ENCODE results near the gene MBOAT2. TPM values are rescaled to one million over a fixed set of nuclear protein-coding genes. Genes with fewer than 3 reads are reported as not detected.

MBOAT2 gene
- total and polyA plus RNA-seq, 2 of the 13 experiments (the other 11 are each of a cell fraction or from before 2014, with no cell fraction given) = 0.11 to 0.36 TPM

GRCh38 chr2:8840475-8841091, 162.9 kb downstream of the MBOAT2 start (continued):
- TF ChIP-seq ATF5 (CRISPR knock-in tag; IDR thresholded peaks at IDR 0.05; ENCODE audit: low read depth) (no peak), PBX3 (CRISPR knock-in tag; IDR thresholded peaks at IDR 0.05; ENCODE audit: borderline replicate concordance) (no peak), ZBTB10 (CRISPR knock-in tag; IDR thresholded peaks at IDR 0.05; ENCODE audit: borderline replicate concordance) (no peak), HDAC1 (CRISPR knock-in tag; IDR thresholded peaks at IDR 0.05) (peak; percentile 92), ZNF678 (CRISPR knock-in tag; IDR thresholded peaks at IDR 0.05) (no peak), PTBP1 (IDR thresholded peaks at IDR 0.05; ENCODE audit: low read depth, low read length, poor library complexity, severe bottlenecking) (no peak), ZNF343 (CRISPR knock-in tag; IDR thresholded peaks at IDR 0.05) (no peak), RAD51 (IDR thresholded peaks at IDR 0.05; ENCODE audit: borderline replicate concordance) (no peak), MED8 (CRISPR knock-in tag; IDR thresholded peaks at IDR 0.05; ENCODE audit: insufficient replicate concordance) (no peak), ZNF564 (CRISPR knock-in tag; IDR thresholded peaks at IDR 0.05) (no peak), NR2F2 (IDR thresholded peaks at IDR 0.05; ENCODE audit: borderline replicate concordance, low read depth) (no peak), MYPOP (CRISPR knock-in tag; IDR thresholded peaks at IDR 0.05) (peak; percentile 62; the same call in 1 of the 2 replicates), SMYD3 (CRISPR knock-in tag; IDR thresholded peaks at IDR 0.05) (no peak), RXRA (CRISPR knock-in tag; IDR thresholded peaks at IDR 0.05) (no peak; the same call in 1 of the 2 replicates), CREB1 (IDR thresholded peaks at IDR 0.05) (no peak), CREB1 (CRISPR knock-in tag; IDR thresholded peaks at IDR 0.05) (no peak), TFDP1 (CRISPR knock-in tag; IDR thresholded peaks at IDR 0.05; ENCODE audit: borderline replicate concordance) (no peak), ZNF547 (CRISPR knock-in tag; IDR thresholded peaks at IDR 0.05) (peak; percentile 77; the same call in 1 of the 2 replicates)
- TF ChIP-seq, protein P1, sequence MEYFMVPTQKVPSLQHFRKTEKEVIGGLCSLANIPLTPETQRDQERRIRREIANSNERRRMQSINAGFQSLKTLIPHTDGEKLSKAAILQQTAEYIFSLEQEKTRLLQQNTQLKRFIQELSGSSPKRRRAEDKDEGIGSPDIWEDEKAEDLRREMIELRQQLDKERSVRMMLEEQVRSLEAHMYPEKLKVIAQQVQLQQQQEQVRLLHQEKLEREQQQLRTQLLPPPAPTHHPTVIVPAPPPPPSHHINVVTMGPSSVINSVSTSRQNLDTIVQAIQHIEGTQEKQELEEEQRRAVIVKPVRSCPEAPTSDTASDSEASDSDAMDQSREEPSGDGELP (IDR thresholded peaks at IDR 0.05; ENCODE audit: borderline replicate concordance, low read depth) = peak; percentile 41; the same call in 1 of the 2 replicates
- TF ChIP-seq, protein P2, sequence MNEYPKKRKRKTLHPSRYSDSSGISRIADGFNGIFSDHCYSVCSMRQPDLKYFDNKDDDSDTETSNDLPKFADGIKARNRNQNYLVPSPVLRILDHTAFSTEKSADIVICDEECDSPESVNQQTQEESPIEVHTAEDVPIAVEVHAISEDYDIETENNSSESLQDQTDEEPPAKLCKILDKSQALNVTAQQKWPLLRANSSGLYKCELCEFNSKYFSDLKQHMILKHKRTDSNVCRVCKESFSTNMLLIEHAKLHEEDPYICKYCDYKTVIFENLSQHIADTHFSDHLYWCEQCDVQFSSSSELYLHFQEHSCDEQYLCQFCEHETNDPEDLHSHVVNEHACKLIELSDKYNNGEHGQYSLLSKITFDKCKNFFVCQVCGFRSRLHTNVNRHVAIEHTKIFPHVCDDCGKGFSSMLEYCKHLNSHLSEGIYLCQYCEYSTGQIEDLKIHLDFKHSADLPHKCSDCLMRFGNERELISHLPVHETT (CRISPR knock-in tag; conservative IDR thresholded peaks at IDR 0.05) = no peak

Data from HepG2 (cell line).